Activated CD8-positive, alpha-beta memory T cell treated with anti-CD3 and anti-CD28 coated beads, Interleukin-2, amount 50 U/mL, for 1 hour (primary cell): Measurements from ENCODE around the gene LGI4.
"Not testable (repeated sequence)": the region's sequence is repeated elsewhere in the genome, so short reads cannot be mapped to it uniquely, and the experiment has no call there.

Experiments used
- DNase-seq: peaks from one replicate; pipeline ENCODE4 v3.0.0-alpha.2; 2020; ENCODE audit errors: extremely low read depth

Gene LGI4

DNA sequence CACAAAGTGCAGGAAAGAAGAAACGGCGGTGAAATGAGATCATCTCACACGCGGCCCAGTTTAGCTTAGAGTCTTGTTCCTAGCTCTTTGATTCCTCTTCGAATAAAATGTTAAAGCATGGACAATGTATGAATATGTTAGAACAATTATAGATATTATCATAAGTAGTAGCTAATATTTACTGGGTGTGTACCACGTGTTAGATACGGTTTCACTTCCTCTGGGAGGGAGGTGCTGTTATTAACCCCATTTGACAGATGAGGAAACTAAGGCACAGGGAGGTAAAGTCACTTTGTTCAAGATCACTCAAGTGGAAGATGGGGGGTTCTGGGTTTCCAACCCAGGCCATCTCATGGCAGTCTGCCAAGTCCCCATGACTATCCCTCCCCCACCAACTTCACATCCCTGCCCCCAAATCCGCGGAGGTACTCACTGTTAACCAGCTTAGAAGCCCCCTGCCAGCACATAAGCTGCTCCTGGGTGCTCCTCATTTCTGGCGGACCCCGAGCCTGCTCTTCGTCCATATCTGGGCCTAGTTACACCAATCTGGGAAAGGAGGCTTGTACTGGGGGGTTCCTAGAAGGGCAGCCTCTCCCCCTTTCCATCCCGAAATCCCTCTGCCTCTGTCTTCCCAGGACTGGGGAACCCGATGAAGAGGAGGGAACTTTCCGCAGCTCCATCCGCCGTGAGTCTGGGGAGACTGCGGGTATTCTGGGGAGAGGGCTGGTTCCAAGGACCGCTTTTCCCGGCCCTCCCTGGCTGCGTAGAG is 7.2 kb upstream of the LGI4 start:
- DNase-seq, result no peak

DNA sequence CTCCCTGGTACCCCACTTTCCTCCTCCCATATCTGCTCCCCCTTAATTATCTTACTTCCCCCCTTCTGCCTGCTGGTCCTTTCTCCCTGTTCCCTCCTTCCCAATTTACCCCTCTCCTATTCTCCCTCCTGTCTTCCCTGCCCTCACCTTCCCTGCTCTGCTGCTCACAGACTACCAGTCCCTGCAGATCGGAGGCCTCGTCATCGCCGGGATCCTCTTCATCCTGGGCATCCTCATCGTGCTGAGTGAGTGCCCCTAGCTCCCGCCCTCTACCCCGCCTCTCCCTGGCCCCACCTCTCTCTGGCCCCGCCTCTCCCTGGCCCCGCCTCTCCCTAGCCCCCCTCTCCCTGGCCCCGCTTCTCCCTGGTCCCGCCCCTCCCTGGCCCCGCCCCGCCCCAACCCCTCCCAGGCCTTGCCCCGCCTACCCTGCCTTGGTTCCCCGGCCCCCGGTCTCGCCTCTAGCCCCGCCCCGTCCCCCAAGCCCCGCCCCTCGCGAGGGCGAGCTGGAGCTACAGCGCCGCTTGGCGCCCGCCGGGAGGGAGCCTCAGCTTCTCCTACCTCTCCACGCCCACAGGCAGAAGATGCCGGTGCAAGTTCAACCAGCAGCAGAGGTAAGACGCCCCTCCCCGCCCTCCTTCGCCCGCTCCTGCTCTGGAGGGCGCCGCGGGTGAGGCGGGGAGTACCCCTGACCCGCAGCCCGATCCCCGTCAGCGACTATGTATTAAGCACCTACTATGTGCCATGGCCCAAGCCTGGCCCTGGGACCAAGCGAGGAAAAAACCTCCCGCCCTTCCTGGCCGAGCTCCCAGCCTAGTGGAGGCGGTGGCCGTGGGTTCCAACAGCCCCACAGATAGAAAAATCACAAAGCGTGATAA is 6.3 kb upstream of the LGI4 start:
- peak; percentile 78 for DNase-seq

DNA sequence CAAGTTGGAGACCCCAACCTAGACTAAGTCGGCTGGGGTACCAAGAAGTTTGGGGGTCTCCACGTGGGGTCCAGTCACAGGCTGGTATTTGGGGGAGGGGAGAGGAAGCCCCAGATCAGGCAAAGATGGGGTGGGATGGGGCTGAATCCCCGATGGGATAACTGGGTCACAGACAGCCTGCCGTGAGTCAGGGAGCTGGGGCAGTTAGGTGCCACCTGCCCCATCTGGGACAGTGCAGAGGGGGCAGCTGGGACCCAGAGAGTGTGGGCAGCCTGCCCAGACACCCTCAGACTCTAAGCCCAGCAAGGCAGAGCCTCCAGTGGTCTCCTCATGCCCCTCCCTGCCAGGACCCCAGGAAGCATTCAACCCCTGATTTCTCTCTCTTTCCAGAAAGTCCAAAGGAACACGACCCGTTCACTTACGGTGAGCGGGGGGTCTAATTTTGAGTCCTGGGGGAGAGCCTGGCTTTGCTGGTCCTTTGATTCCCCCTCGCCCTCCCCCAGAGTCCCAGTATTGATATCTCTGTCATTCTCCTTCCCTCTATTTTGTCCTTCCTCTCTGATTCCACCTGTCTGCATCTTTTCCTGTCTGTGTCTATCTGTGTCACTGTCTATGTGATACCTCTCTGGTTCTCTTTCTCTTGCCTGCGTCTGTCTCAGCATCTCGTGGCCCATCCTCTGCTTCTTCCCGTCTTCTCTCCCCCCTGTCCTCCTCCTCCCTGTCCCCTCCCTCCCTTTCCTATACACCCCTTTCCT is 5.5 kb upstream of the LGI4 start:
- no peak for DNase-seq

DNA sequence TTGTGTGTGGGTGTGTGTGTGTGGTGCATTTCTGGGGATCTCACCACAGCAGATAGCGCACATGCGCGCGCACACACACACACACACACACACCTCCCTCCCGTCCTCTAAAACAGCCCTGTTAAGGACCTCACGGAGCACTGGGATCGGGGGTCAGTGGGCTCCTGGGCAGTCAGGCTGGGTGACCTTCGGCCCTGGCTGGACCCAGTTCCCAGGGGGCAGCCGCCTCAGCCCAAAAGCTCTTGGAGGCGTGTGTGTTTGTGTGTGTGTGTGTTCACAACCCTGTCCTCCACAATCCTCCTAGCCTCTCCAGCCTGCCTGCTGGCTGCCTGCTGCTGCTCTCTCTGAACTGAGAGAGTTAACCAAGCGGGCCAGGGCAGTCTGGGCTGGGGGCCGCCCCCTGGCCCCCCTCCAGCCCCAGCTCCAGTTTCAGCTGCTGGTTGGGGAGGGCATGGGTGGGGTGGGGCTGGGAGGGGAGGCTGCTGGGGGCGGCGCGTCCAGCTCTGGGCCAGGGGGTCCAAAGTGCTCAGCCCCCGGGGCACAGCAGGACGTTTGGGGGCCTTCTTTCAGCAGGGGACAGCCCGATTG is 3.5 kb upstream of the LGI4 start, which contains the start of gene FXYD1:
FXYD1 (plus strand) TSS at position 520 of the 588 bp plus-strand sequence. CDS start 1,256 bp downstream, outside the sequence.
- DNase-seq, result no peak

DNA sequence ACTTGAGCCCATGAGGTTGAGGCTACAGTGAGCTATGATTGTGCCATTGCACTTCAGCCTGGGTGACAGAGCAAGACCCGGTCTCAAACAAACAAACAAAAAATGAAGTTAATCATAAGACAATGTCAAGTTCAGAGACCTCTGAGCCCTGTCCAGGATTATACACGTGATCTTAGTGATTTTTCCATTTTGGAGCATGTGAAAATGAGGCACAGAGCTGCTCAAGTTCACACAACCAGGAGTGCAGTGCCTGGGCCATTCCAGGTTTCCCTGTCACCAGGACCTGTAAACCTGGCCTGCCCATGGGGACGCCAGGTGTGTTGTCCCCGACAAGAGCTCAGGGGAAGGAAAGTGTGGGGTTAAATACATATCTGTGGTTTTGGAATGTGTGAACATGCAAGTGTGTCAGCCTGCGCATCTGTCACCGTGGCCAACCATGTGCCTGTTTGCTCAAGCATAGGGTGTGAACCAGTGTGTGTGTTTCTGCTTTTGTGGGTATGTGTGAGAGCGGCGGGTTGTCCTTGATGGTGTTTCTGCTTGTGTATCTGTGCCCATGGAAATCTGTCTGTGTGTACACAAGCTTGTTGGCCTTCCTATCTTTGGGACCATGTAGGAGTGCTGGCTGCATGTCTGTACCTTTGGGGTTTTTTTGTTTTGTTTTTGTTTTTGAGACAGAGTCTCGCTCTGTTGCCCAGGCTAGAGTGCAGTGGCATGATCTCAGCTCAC is 2.3 kb upstream of the LGI4 start:
- no peak for DNase-seq

DNA sequence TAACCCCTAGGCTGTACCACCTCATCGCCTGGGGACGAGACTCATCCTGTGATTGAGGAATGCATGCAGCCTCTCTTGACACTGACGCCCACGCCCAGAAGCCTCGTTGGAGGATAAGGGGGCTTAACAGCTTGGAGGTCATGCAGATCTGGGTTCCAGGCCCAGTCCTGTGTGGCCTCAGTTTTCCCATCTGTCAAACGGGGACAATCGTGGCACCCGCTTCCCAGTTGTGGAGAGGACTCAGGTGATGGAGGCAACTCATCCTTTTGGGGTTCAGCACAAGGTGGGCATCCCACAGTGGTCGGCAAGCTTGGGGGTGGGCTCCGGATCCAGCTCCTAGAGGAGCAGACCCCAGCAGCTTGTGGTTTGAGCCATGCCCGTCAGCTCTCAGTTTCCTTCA is 1.4 kb upstream of the LGI4 start:
- DNase-seq, result no peak

DNA sequence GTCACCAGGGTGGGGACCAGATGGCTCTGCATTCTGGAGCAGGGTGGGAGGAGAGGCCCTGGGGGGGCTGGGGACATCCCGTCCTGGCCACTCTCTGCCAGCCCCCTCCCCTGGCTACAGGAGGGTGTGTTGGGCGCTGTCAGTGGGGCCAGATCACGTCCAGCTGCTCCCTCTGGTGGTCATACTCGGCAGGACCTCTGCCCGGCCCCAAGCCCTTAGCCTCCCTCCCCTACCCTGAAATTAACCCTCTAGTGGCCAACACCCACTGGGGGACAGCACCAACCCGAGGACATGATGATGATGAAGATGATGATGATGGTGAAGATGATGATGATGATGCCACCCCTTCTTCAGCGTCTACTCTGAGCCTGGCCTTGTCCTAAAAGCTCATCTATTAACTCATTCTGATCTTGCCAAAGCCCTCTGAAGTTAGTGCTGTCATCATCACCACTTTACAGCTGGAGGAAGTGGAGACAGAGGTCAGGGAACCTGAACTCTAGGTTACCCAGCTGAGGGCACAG is 590 bp upstream of the LGI4 start:
- no peak for DNase-seq

DNA sequence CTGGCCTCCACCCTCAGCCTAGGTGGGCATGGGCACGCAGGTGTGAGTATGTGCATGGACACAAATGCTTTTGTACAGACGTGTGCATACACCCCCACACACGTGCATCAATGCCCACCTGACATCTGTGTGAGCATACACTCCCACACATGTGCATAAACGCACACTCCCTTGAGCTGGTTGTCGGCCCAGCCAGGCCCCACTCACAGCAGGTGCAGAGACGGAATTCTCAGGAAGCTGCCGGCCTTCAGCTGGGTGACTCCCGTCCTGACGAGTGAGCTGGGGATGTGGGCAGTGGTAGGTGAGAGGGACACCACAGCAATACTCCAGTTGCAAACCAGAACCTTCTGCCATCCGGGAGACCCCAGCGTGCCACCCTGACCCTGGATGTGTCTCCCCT is 1.0 kb downstream of the LGI4 start:
- DNase-seq, result no peak

DNA sequence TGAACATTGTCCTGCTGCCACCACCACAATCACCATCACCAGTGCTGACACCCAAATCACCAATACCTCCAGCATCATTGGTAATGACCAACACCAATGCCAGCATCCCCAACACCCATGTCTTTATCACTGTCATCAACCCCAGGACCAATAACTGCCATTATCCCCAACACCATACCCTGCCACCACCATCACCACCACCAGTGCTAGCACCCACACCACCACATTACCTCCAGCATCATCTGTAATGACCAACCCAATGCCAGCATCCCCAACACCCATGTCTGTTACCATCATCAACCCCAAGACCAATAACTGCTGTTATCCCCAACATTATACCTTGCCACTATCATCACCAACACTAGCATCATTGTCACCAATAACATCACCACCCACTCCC is 2.6 kb downstream of the LGI4 start:
- DNase-seq, result no peak

DNA sequence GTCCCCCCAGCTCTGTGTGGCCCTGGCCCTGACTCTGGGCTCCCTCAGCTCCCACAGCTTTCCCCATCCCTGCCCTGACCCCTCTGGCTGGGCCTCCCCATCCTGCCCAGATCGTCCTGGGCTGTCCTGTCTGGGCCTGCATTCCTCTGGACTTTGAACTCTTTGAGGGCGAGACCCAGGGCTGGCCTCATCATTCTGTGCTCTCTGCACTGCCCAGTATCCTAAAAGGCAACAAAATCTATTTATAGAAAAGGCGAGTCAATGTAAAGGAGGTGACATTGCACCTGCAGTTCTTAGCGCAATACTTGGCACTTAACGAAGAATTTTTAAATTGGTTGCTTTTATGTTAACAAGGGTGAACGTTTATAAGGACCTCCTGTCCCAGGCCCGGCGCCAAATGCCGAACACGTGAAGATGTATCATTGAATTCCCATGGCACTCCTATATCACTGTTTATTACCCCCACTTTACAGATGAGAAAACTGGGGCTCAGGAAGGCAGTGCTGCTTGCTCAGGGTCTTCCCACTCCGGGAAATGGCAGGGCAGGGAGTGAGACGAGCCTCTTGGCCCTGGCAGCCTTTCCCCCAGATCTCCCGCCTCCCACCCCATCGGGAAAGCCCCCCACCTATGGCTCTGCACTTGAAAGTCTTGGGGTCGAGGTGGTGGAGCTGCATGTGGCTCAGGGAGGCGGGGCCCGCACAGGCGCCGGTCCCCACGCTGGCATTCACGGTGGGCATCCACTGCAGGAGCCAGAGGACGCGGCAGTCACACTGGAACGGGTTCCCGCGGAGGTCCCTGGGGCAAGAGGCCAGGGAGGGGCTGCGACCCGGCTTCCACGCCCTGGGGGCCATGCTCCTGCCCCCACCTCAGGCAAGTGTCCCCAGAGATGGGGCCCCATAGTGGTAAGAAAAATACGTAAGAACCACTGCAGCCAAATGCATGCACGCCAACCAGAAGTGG is 3.8 kb downstream of the LGI4 start:
- DNase-seq, result no peak

DNA sequence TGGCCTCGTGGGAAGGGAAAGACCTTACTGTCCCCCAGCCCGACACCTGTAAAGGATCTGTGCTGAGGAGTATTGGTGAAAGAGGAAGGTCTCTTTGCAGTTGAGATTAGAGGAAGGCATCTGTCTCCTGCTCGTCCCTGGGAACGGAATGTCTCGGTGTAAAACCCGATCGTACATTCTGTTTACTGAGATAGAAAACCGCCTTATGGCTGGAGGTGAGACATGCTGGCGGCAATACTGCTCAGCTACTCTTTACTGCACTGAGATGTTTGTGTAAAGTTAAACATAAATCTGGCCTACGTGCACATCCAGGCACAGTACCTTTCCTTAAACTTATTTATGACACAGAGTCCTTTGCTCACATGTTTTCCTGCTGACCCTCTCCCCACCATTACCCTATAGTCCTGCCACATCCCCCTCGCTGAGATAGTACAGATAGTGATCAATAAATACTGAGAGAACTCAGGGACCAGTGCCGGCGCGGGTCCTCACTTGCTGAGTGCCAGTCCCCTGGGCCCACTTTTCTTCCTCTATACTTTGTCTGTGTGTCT is 5.1 kb downstream of the LGI4 start:
- DNase-seq, result not testable (repeated sequence)

DNA sequence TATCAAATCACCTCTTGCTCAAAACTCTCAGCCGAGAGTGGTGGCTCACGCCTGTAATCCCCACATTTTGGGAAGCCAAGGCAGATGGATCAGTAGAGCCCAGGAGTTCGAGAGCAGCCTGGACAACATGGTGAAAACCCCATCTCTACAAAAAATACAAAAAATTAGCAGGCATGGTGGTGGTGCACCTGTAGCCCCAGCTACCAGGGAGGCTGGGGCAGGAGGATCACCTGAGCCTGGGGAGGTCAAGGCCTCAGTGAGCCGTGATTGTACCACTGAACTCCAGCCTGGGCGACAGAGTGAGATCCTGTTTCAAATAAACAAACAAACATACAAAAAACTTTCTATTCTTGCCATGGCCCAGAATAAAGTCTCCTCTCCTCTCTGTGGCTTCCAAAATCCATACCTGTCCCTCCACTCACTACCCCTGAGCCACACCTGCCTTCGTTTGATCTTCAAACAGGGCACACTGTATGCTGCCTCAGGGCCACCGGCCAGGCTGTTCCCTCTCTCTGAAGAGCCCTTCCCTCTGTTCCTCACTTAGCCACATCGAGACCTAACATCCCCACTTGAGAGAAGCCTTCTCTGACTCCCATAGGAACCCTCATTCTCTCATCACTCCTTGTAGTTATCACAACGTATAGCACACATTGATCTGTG is 6.3 kb downstream of the LGI4 start:
- DNase-seq, result no peak

DNA sequence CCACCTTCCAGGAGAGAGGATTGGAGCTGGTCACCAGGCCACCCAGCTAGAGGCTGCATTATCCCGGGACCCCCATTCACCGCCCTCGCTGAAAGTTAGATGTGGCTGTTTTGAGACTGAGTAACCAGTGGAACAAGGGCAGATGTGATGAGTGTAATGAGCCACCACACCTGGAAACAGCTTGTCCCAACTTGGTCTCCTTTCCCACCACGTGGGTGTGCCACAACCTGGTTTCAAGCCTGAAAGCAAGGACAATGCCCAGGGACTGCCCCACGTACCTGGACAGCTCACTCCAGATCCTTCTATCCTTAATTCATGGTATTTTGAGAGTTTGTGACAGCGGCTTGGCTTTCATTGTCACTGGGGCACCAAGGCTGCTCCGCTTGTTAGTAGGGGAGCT is 7.0 kb downstream of the LGI4 start:
- no peak for DNase-seq

DNA sequence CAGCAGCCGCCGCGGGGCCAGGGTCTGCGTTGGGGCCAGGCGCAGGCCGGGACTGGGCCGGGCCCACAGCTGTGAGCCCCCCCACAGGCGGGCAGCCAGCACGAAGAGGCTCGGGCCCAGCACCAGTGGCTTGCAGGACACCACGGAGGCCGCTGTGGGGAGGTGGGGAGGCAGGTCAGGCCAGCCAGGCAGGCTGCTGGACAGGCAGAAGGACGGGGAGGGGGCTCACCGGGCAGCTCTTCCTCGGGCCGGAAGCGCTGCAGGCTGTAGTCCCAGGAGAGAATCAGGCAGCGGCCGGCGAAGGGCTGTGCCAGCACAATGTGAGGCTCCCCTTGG is 8.3 kb downstream of the LGI4 start:
- no peak for DNase-seq

DNA sequence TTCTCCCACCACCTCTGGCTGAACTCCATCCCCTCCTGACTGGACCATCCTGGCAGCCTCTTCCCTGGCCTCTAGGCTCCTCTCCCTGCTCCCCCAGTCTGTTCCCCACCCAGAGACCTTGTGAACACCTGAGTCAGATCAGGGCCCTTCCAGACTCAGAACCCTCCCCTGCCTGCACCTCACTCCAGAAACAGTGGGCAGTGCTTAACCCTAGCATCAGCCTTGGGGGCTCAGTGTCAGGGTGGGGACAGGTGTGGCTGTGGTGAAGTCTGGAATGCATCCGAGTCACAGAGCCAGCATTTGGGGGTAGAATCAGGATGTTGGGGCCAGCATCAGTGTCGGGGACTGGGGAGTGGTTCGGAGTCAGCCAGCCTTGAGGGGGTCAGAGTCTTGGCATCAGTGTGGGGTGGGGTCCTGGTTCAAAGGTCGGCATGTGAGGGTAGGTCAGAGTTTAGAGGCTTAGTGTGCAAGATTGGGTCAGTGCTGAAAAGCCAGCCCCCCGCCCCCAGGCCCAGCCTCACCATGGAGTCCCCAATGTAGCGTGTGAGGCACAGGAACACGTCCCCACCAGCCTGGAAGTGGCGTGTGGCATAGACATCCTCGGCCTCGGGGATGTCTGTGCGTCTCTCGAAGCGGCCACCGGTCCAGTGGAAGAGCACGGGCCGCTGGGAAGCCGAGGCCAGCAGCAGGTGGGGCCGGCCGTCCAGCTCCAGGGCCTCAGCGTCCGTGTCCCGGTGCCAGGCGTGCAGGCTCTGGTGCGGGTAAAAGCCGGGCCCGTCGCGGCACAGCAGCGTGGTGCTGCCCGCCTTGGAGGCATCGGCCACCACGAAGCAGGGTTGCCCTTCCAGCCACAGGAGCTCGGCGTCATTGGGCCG is 8.9 kb downstream of the LGI4 start:
- DNase-seq, result no peak

DNA sequence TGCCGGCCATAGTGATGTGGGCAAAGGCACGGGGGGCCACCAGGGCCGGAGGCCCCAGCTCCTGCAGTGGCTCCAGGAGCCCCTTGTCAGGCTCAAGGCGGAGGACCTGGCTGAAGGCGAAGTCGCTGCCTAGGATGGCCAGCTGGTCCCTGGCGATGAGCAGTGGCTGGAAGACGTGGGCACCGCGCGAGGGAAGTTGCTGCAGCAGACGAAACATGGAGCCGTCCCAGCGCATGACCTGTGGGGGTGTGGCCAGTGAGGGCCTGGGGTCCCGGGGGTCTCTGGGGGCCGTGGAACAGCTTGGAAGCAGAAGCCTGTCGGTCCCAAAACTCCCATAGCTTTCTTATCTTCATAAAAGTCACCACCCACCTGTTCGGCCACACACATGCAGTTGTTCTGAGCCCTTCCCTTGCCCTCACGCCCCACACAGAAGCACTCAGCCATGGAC is 9.6 kb downstream of the LGI4 start:
- DNase-seq, result no peak

DNA sequence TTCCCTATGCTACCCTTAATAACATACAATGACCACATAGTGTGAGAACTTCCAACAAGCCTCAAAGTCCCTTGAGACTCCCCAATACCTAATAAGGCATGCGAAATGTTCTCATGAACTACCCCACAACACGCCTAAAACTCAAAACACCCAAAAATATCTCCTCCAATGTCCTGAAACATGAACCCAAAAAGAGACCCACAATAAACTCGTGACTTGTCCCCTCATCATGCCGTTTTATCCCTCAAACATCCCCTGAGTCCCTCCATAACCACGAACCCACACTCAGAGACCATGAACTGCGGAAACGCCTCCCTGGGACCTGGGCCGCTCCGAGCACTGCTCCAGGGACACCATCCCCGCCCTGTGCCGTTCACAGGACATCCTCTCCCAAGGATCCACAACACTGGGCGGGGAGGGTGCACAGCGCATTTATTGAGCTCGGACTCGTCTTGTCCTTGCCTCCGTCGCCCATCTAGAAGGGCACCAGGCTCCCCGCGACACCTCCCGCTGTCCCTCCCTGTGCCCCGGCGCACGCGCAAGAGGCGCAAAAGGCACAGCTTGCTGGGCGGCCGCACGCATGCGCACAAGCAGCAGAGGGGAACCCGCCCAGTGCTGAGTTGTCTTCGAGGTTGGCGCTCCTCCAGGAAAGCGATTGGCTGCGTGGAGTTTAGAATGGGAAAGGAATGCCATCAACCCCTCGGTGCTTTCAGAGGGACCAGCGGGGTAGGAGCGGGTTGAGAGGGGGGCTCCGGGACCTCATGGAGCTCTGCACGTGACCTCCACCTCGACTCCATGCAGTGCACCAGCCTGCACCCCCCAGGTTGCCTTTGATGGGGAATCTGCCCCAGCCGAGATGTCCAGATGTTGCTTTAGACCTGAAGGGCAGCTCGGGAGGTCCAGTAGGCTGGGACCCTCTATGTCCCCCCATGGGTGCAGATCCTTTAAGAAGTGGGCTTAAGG is 10.5 kb downstream of the LGI4 start:
- DNase-seq, result peak; percentile 59
